ELF-1 (cell line): ENCODE results near the gene CERKL.

Experiments used
- DNase-seq: peaks from one replicate; pipeline ENCODE4 v3.0.0-alpha.2; 2016; ENCODE audit warnings: low read depth, low spot score

The CERKL gene

GRCh38 chr2:181677912-181678586, 21.1 kb upstream of the CERKL start:
- peak; percentile 82 for DNase-seq

- DNase-seq, result no peak
Observed at GRCh38 chr2:181675254-181675653, 18.3 kb upstream of the CERKL start.

- no peak for DNase-seq
Observed at GRCh38 chr2:181674461-181674860, 17.6 kb upstream of the CERKL start.

GRCh38 chr2:181673173-181673572, 16.3 kb upstream of the CERKL start:
- no peak for DNase-seq

GRCh38 chr2:181672255-181673008, 15.5 kb upstream of the CERKL start:
- no peak for DNase-seq

- no peak for DNase-seq
Observed at GRCh38 chr2:181670632-181671031, 13.7 kb upstream of the CERKL start.

GRCh38 chr2:181667234-181667633, 10.3 kb upstream of the CERKL start:
- no peak for DNase-seq

GRCh38 chr2:181662287-181662686, 5.4 kb upstream of the CERKL start:
- DNase-seq, result no peak

- DNase-seq, result no peak
Observed at GRCh38 chr2:181660181-181660580, 3.3 kb upstream of the CERKL start.

- peak; percentile 14 for DNase-seq
Observed at GRCh38 chr2:181658444-181658843, 1.5 kb upstream of the CERKL start.

- DNase-seq, result peak; percentile 54
Observed at GRCh38 chr2:181657379-181657778, 474 bp upstream of the CERKL start.

- DNase-seq, result no peak
Observed at GRCh38 chr2:181655519-181655918, 1.4 kb downstream of the CERKL start.

GRCh38 chr2:181649436-181649979, 7.4 kb downstream of the CERKL start:
- no peak for DNase-seq

- DNase-seq, result no peak
Observed at GRCh38 chr2:181648478-181649155, 8.3 kb downstream of the CERKL start.

- DNase-seq, result no peak
Observed at GRCh38 chr2:181646415-181646987, 10.4 kb downstream of the CERKL start.

- no peak for DNase-seq
Observed at GRCh38 chr2:181643151-181643550, 13.8 kb downstream of the CERKL start.

GRCh38 chr2:181642086-181642485, 14.8 kb downstream of the CERKL start:
- DNase-seq, result no peak

- DNase-seq, result no peak
Observed at GRCh38 chr2:181639686-181640085, 17.2 kb downstream of the CERKL start.

GRCh38 chr2:181632733-181633401, 24.0 kb downstream of the CERKL start:
- DNase-seq, result no peak

GRCh38 chr2:181628590-181629585, 28.0 kb downstream of the CERKL start:
- no peak for DNase-seq
